SHP77 (cell line): Measurements from ENCODE around the gene GOLPH3.
"Not testable (repeated sequence)": the region's sequence is repeated elsewhere in the genome, so short reads cannot be mapped to it uniquely, and the experiment has no call there.

Experiments used
- DNase-seq, 2 experiments: peaks; one replicate each; lab custom pipeline; 2025; lab: John Stamatoyannopoulos, UW

Gene GOLPH3

GRCh38 chr5:32098890-32099310 is 75.2 kb downstream of the GOLPH3 start:
- no peak for DNase-seq

- DNase-seq, result no peak
These were observed 75.8 kb downstream of the GOLPH3 start for GRCh38 chr5:32098291-32098690.

GRCh38 chr5:32096891-32097595 is 77.1 kb downstream of the GOLPH3 start:
- DNase-seq, result no peak

- DNase-seq, result no peak
These were observed 78.9 kb downstream of the GOLPH3 start for GRCh38 chr5:32095261-32095671.

- no peak for DNase-seq
These were observed 79.4 kb downstream of the GOLPH3 start for GRCh38 chr5:32094691-32095090.

- peak; percentile 81 to 91 for DNase-seq
These were observed 80.9 kb downstream of the GOLPH3 start for GRCh38 chr5:32092938-32093812.

- DNase-seq, result no peak
These were observed 83.4 kb downstream of the GOLPH3 start for GRCh38 chr5:32090755-32091128.

GRCh38 chr5:32090026-32090754 is 83.9 kb downstream of the GOLPH3 start:
- no peak for DNase-seq

GRCh38 chr5:32089146-32090000 is 84.7 kb downstream of the GOLPH3 start:
- no peak for DNase-seq

GRCh38 chr5:32088214-32088613 is 85.9 kb downstream of the GOLPH3 start:
- DNase-seq, result no peak

- DNase-seq, result no peak
These were observed 86.7 kb downstream of the GOLPH3 start for GRCh38 chr5:32087086-32088082.

- no peak for DNase-seq
These were observed 90.1 kb downstream of the GOLPH3 start for GRCh38 chr5:32083981-32084430.

- no peak for DNase-seq
These were observed 91.4 kb downstream of the GOLPH3 start for GRCh38 chr5:32082701-32083100.

- not testable (repeated sequence) for DNase-seq
These were observed 93.6 kb downstream of the GOLPH3 start for GRCh38 chr5:32080565-32080964.

- DNase-seq, result not testable (repeated sequence)
These were observed 95.3 kb downstream of the GOLPH3 start for GRCh38 chr5:32078855-32079254.

- DNase-seq, result peak; percentile 62 to 75
These were observed 97.1 kb downstream of the GOLPH3 start for GRCh38 chr5:32076699-32077695.
